Stomach (tissue), 9 donors: ENCODE data around the gene HMHB1. TPM values are rescaled to one million over a fixed set of nuclear protein-coding genes. Genes with fewer than 3 reads are reported as not detected.
"Not testable (repeated sequence)": the region's sequence is repeated elsewhere in the genome, so short reads cannot be mapped to it uniquely, and the experiment has no call there.

Experiments used
- DNase-seq, 2 donors: peaks; one replicate each; pipeline versions ENCODE4 v3.0.0 to v3.0.0-alpha.2; 2013 to 2019
- H3K27ac ChIP-seq, 5 donors: fragments of 200-600 bp in 4 of 5; sonication (generic) in 4 of 5; one replicate each; pipeline ENCODE4 v1.5.1; 2013 to 2019; ENCODE audit warnings: mild to moderate bottlenecking in 1 of 5, moderate library complexity in 1 of 5
- H3K27me3 ChIP-seq, 3 donors: fragments of 200-600 bp; sonication (generic); one replicate each; pipeline ENCODE4 v1.5.1; 2017 to 2019; ENCODE audit warnings: mixed run types in 1 of 3
- H3K36me3 ChIP-seq, 4 donors: fragments of 200-600 bp; sonication (generic); 1 replicate in 3 of 4; 2 replicates in 1 of 4; pipeline ENCODE4 v1.5.1; 2016 to 2019
- H3K4me1 ChIP-seq, 4 donors: fragments of 200-600 bp; sonication (generic); one replicate each; pipeline ENCODE4 v1.5.1; 2016 to 2019
- H3K4me3 ChIP-seq, 4 donors: fragments of 200-600 bp; sonication (generic) in 3 of 4; one replicate each; pipeline ENCODE4 v1.5.1; 2016 to 2019; ENCODE audit warnings: mild to moderate bottlenecking in 1 of 4
- H3K9me3 ChIP-seq, 4 donors: fragments of 200-600 bp; sonication (generic); one replicate each; pipeline ENCODE4 v1.5.1; 2016 to 2019
- CTCF ChIP-seq, 7 experiments: fragments of 450-650 bp in 4 of 7; fragments of 200-600 bp in 3 of 7; sonication (generic) in 3 of 7; IDR thresholded peaks; one replicate each; pipeline ENCODE4 v1.5.1; 2016 to 2019; ENCODE audit warnings: antibody characterized with exemption in 7 of 7, control low read depth in 2 of 7, mild to moderate bottlenecking in 1 of 7
- EP300 ChIP-seq: sonication (generic); formaldehyde crosslinking; IDR thresholded peaks from one replicate; pipeline ENCODE4 v1.6.1; 2017; ENCODE audit warnings: antibody characterized with exemption
- POLR2A ChIP-seq, 4 donors: fragments of 450-650 bp; IDR thresholded peaks; one replicate each; pipeline ENCODE4 v1.6.1; 2016; ENCODE audit warnings: antibody characterized with exemption in 4 of 4, control low read depth in 2 of 4, mild to moderate bottlenecking in 1 of 4, moderate library complexity in 1 of 4
- POLR2AphosphoS5 ChIP-seq, 3 donors: sonication (generic); formaldehyde crosslinking; IDR thresholded peaks; one replicate each; pipeline ENCODE4 v1.6.1; 2016; ENCODE audit warnings: antibody characterized with exemption in 3 of 3
- WGBS, 5 donors: extraction: QIAGEN DNeasy Blood & Tissue Kit in 3 of 5; methylation state at CpG; one replicate each; pipeline versions ENCODE4 v1.1.5 to v1.1.7; 2013 to 2018; 5-methylcytosine and 5-hydroxymethylcytosine counted together
- intact Hi-C: fragments of 100-400 bp; cut with DNase I; formaldehyde crosslinking; loops from one replicate; pipeline ENCODE4 v1.15.1; 2023; ENCODE audit warnings: low total_unique reads
- polyA plus RNA-seq, 3 donors: library from polyadenylated mRNA; stranded (reverse); fragments of 200-250 nt; gene quantifications; one replicate each; pipeline ENCODE4 v1.2.3, GENCODE V29; 2013
- total RNA-seq, 5 donors: library from RNA; depleted of rRNA; stranded (reverse); fragments of >200 nt; gene quantifications; one replicate each; pipeline versions ENCODE4 v1.1.0 to v1.2.3, GENCODE V29; 2014 to 2016
- donor health status: healthy with polysubstance abuse.
- donor health status: Bipolar disorder and iron deficiency.
- donor health status: healthy.

Gene HMHB1
- total and polyA plus RNA-seq, 8 donors: not detected

- DNase-seq: no peak
- no peaks in the 10 kb centered on the region for H3K4me1 ChIP-seq
- no peaks in the 10 kb centered on the region for H3K9me3 ChIP-seq
- no peaks in the 10 kb centered on the region for H3K36me3 ChIP-seq
- no peaks in the 10 kb centered on the region for H3K27me3 ChIP-seq
- no peak overlapping the region for H3K4me3 ChIP-seq
- no peak overlapping the region for H3K27ac ChIP-seq
- TF ChIP-seq EP300 (no peak), CTCF (IDR thresholded peaks at IDR 0.05) (no peak), POLR2AphosphoS5 (IDR thresholded peaks at IDR 0.05) (no peak), POLR2A (IDR thresholded peaks at IDR 0.05) (no peak)
- 85 to 98% (median 93%) methylated on average over 6 of the region's 6 CpGs for WGBS, 5 donors
- intact Hi-C loops: no loop called here
Observed at GRCh38 chr5:143801252-143801939, 10.6 kb upstream of the HMHB1 start.

GRCh38 chr5:143805861-143806260 is 6.1 kb upstream of the HMHB1 start:
- Histone ChIP-seq H3K4me1 (no peaks in the 10 kb centered on the region), H3K4me3 (no peak overlapping the region), H3K36me3 (no peaks in the 10 kb centered on the region), H3K9me3 (no peaks in the 10 kb centered on the region), H3K27ac (no peak overlapping the region), H3K27me3 (no peaks in the 10 kb centered on the region)
- intact Hi-C loops: no loop called here
- TF ChIP-seq EP300 (no peak), POLR2A (IDR thresholded peaks at IDR 0.05) (no peak), POLR2AphosphoS5 (IDR thresholded peaks at IDR 0.05) (no peak), CTCF (IDR thresholded peaks at IDR 0.05) (no peak)
- DNase-seq: no peak
- 57 to 88% (median 72%) methylated on average over 2 of the region's 2 CpGs for WGBS, 5 donors

GRCh38 chr5:143806579-143806978 is 5.4 kb upstream of the HMHB1 start:
- Histone ChIP-seq H3K9me3 (no peaks in the 10 kb centered on the region), H3K4me3 (no peak overlapping the region), H3K27me3 (no peaks in the 10 kb centered on the region), H3K36me3 (no peaks in the 10 kb centered on the region), H3K27ac (no peak overlapping the region), H3K4me1 (no peaks in the 10 kb centered on the region)
- 28 to 71% (median 53%) methylated on average over 2 of the region's 2 CpGs for WGBS, 5 donors
- intact Hi-C loops: no loop called here
- no peak for TF ChIP-seq POLR2A (IDR thresholded peaks at IDR 0.05)
- TF ChIP-seq POLR2AphosphoS5 (IDR thresholded peaks at IDR 0.05): no peak
- TF ChIP-seq CTCF (IDR thresholded peaks at IDR 0.05): no peak
- no peak for TF ChIP-seq EP300
- DNase-seq: no peak

- H3K4me3 ChIP-seq: no peak overlapping the region
- no peaks in the 10 kb centered on the region for H3K36me3 ChIP-seq
- no peaks in the 10 kb centered on the region for H3K4me1 ChIP-seq
- no peak overlapping the region for H3K27ac ChIP-seq
- H3K27me3 ChIP-seq: no peaks in the 10 kb centered on the region
- no peak for TF ChIP-seq EP300
- TF ChIP-seq POLR2A (IDR thresholded peaks at IDR 0.05): no peak
- TF ChIP-seq CTCF (IDR thresholded peaks at IDR 0.05): no peak
- TF ChIP-seq POLR2AphosphoS5 (IDR thresholded peaks at IDR 0.05): no peak
- no peaks in the 10 kb centered on the region for H3K9me3 ChIP-seq
- intact Hi-C loops: no loop called here
- no peak for DNase-seq
- 72 to 91% (median 78%) methylated on average over 1 of the region's 1 CpG for WGBS, 5 donors
Observed at GRCh38 chr5:143807401-143807800, 4.6 kb upstream of the HMHB1 start.

- H3K27ac ChIP-seq, H3K36me3 ChIP-seq, H3K27me3 ChIP-seq, DNase-seq, H3K4me3 ChIP-seq, H3K4me1 ChIP-seq, H3K9me3 ChIP-seq, intact Hi-C loops: not testable (repeated sequence)
- 95 to 98% (median 98%) methylated on average over 4 of the region's 4 CpGs for WGBS, 5 donors
Observed at GRCh38 chr5:143816370-143816769, 4.4 kb downstream of the HMHB1 start.
